HCT116 (cell line): ENCODE measurements around the gene FIP1L1. TPM values are rescaled to one million over a fixed set of nuclear protein-coding genes. Genes with fewer than 3 reads are reported as not detected.

Experiments used
- total RNA-seq: library from RNA; stranded (reverse); gene quantifications from one replicate; pipeline ENCODE4 v1.2.1, GENCODE V29; 2021; ENCODE audit not compliant: unreplicated experiment

FIP1L1 gene
- total RNA-seq, 1 experiment from 2014 or later: 63.6 TPM

Other genes starting within 250 kb of the FIP1L1 start
- gene SCFD2, start 11.6 kb upstream of the FIP1L1 start, total RNA-seq: 13.6 TPM
- gene LNX1, start 213.8 kb downstream of the FIP1L1 start, total RNA-seq: 3.3 TPM